Measurements from ENCODE around the gene NLRP1. TPM values are rescaled to one million over a fixed set of nuclear protein-coding genes. Genes with fewer than 3 reads are reported as not detected.

Gene NLRP1
- total and polyA plus RNA-seq, 10 of the 15 experiments (the other 5 are each of a cell fraction or from before 2014, with no cell fraction given) = 2.8 to 21.8 (median 11.9) TPM

- TF ChIP-seq MYB (IDR thresholded peaks at IDR 0.05; ENCODE audit: borderline replicate concordance, low read depth, low read length) (no peak), E4F1 (IDR thresholded peaks at IDR 0.05; ENCODE audit: borderline replicate concordance, partially characterized antibody) (no peak), REST (IDR thresholded peaks at IDR 0.05; ENCODE audit: low read depth, low read length) (no peak), ESRRA (IDR thresholded peaks at IDR 0.05; ENCODE audit: low read length) (no peak), FOXK2 (IDR thresholded peaks at IDR 0.05) (no peak), SREBF2 (IDR thresholded peaks at IDR 0.05; ENCODE audit: low read length) (no peak), POLR2AphosphoS2 (IDR thresholded peaks at IDR 0.05; ENCODE audit: low read depth, low read length) (no peak), GABPA (IDR thresholded peaks at IDR 0.05; ENCODE audit: low read depth) (no peak), NRF1 (conservative IDR thresholded peaks at IDR 0.05; ENCODE audit: low read depth, low read length) (no peak), ELK1 (IDR thresholded peaks at IDR 0.05; ENCODE audit: low read depth, low read length) (no peak), ZBTB11 (CRISPR knock-in tag; IDR thresholded peaks at IDR 0.05) (no peak)
These were observed 47.3 kb downstream of the NLRP1 start (continued) for GRCh38 chr17:5536866-5537650.
